Activated T-helper 17 cell treated with anti-CD3 and anti-CD28 coated beads, Interleukin-2, amount 50 U/mL, for 72 hours (primary cell): ENCODE data around the gene NCKAP5. TPM values are rescaled to one million over a fixed set of nuclear protein-coding genes. Genes with fewer than 3 reads are reported as not detected.

ENCODE experiments used
- ATAC-seq: fragments of 150-1000 bp; cut with Tn5 transposase; replicated peaks from 2 replicates; pipeline ENCODE4 v1.10.0; 2021; ENCODE audit warnings: mild to moderate bottlenecking, moderate library complexity
- H3K27ac Mint-ChIP-seq: one replicate; pipeline ENCODE4 v1.8.0; 2022; ENCODE audit warnings: mixed read lengths
- H3K27me3 Mint-ChIP-seq: one replicate; pipeline ENCODE4 v1.8.0; 2022; ENCODE audit warnings: mixed read lengths
- H3K36me3 Mint-ChIP-seq: one replicate; pipeline ENCODE4 v1.8.0; 2022; ENCODE audit warnings: low read depth, mild to moderate bottlenecking, mixed read lengths
- H3K4me1 Mint-ChIP-seq: one replicate; pipeline ENCODE4 v1.8.0; 2022; ENCODE audit warnings: mixed read lengths
- H3K4me3 Mint-ChIP-seq: one replicate; pipeline ENCODE4 v1.8.0; 2022; ENCODE audit warnings: mild to moderate bottlenecking, mixed read lengths
- H3K9me3 Mint-ChIP-seq: one replicate; pipeline ENCODE4 v1.8.0; 2022; ENCODE audit warnings: mixed read lengths
- total RNA-seq, 2 donors: library from RNA; stranded (reverse); gene quantifications; one replicate each; pipeline ENCODE4 v1.2.3, GENCODE V29; 2022

Gene NCKAP5
- total RNA-seq, 2 donors from 2014 or later: not detected

- Mint-ChIP-seq H3K4me1 (no peaks in the 10 kb centered on the region), H3K27me3 (peaks cover 17% of the 10 kb centered on the region), H3K9me3 (no peaks in the 10 kb centered on the region), H3K36me3 (no peaks in the 10 kb centered on the region), H3K4me3 (no peak overlapping the region), H3K27ac (no peak overlapping the region)
- ATAC-seq: no peak
Observed at GRCh38 chr2:133561045-133561852, 7.0 kb downstream of the NCKAP5 start.

DNA sequence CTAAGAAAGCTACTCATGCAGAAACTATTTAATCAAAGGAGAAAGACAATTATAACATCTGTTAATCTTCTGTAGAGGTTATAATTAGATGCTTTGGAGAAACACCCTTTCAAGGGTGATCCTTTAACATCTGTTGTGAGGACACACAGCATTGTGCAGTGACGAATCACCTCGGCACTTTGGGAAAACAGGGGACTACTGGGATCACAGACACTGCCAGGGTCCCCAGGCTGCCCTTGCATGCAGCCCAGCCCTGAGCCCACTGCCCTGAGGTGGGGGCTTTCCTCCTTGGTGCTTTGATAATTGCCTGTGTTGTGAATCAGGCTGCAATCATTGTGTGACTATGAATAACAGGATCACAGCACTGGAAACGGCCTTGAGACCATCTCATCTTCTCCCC is 10.6 kb downstream of the NCKAP5 start:
- Mint-ChIP-seq H3K9me3 (no peaks in the 10 kb centered on the region), H3K4me1 (no peaks in the 10 kb centered on the region), H3K27me3 (peaks cover 4% of the 10 kb centered on the region), H3K27ac (no peak overlapping the region), H3K4me3 (no peak overlapping the region), H3K36me3 (no peaks in the 10 kb centered on the region)
- ATAC-seq: no peak

GRCh38 chr2:133553838-133554408 is 14.3 kb downstream of the NCKAP5 start:
- H3K9me3 Mint-ChIP-seq: no peaks in the 10 kb centered on the region
- H3K4me3 Mint-ChIP-seq: no peak overlapping the region
- H3K27me3 Mint-ChIP-seq: peaks cover 4% of the 10 kb centered on the region
- no peaks in the 10 kb centered on the region for H3K36me3 Mint-ChIP-seq
- no peak overlapping the region for H3K27ac Mint-ChIP-seq
- no peak for ATAC-seq
- H3K4me1 Mint-ChIP-seq: no peaks in the 10 kb centered on the region

DNA sequence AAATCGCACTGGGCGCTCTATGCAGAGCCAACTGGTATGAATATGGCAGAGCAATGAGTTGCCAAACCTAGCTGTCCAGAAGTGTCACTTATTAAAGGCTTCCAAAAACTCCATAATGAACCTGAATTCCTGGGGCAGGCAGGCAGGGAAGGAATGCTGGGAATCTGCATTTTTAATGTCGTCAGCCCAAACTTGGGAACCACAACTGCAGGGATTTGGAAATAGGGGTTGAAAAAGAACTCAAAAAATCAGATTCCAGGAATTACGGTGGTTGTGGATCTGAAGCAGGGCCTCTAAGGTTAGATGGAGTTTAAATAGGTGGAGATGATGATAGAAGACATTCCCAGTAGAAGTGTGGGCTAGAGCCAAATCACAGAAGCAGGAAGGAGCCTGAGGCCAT is 15.0 kb downstream of the NCKAP5 start:
- no peaks in the 10 kb centered on the region for H3K36me3 Mint-ChIP-seq
- no peak overlapping the region for H3K4me3 Mint-ChIP-seq
- ATAC-seq: no peak
- peaks cover 4% of the 10 kb centered on the region for H3K27me3 Mint-ChIP-seq
- H3K4me1 Mint-ChIP-seq: no peaks in the 10 kb centered on the region
- no peaks in the 10 kb centered on the region for H3K9me3 Mint-ChIP-seq
- no peak overlapping the region for H3K27ac Mint-ChIP-seq

- Mint-ChIP-seq H3K27ac (no peak overlapping the region), H3K4me3 (no peak overlapping the region), H3K9me3 (no peaks in the 10 kb centered on the region), H3K36me3 (no peaks in the 10 kb centered on the region), H3K27me3 (no peaks in the 10 kb centered on the region), H3K4me1 (no peaks in the 10 kb centered on the region)
- no peak for ATAC-seq
Observed at GRCh38 chr2:133552821-133553220, 15.4 kb downstream of the NCKAP5 start.

DNA sequence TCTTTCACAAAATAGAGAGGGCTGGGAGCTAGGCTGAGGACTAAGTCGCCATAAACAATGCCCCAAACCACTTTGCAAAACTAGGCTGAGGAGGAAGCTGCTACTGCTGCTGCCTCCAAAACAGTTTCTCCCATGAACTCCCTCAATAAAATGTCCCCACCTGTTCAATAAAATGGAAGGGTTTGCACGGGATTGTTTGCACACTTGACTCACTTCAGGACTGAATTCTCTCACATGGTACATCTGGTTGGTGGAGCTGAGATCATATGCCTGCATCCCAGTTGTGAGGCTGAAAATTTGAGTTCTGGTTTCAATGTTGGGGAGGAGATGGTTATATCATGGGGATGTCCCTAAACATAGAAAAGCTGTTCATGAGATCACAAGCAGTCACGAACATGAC is 26.5 kb downstream of the NCKAP5 start:
- no peak for ATAC-seq
- Mint-ChIP-seq H3K4me1 (no peaks in the 10 kb centered on the region), H3K27ac (no peak overlapping the region), H3K27me3 (peaks cover 17% of the 10 kb centered on the region), H3K9me3 (peaks cover 3% of the 10 kb centered on the region), H3K4me3 (no peak overlapping the region), H3K36me3 (no peaks in the 10 kb centered on the region)

DNA sequence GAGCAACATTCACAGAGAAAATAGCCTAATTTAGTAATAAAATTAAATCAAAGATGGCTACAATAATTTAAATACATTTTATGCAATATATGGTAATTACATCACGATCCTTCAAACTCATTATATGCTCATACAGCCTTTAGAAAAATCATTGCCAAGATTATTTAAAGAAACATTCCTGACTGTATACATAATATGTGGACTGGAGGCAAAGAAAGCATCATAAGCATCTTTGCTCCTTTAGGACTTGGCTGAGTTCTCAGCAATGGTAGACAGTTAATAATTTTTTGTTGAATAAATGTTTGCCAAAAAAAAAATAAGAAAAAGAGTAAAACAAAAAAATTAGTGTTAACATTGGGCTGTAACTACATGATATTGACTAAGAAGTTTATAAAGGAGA is 26.9 kb downstream of the NCKAP5 start:
- no peak for ATAC-seq
- peaks cover 20% of the 10 kb centered on the region for H3K27me3 Mint-ChIP-seq
- H3K9me3 Mint-ChIP-seq: peaks cover 3% of the 10 kb centered on the region
- no peaks in the 10 kb centered on the region for H3K36me3 Mint-ChIP-seq
- H3K4me3 Mint-ChIP-seq: no peak overlapping the region
- H3K27ac Mint-ChIP-seq: no peak overlapping the region
- H3K4me1 Mint-ChIP-seq: no peaks in the 10 kb centered on the region

DNA sequence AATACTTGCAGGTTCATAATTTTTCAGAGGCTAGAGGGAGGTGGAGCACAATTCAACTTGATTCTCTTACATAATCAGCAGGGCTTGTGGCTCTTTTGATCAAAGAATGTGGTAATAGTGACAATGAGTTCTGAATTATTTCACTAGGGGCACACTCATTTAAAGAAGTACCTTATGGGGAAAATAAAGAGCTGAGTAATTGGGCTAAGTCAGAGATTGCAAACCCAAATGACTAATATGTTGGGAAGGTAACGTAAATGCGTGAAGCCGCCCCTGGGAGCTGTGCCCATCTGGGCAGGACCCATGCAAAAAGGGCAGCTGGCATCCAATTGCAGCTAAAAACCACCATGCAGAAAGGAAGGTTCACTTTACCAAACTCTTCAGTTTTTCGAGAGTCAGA is 35.3 kb downstream of the NCKAP5 start:
- Mint-ChIP-seq H3K36me3 (no peaks in the 10 kb centered on the region), H3K4me1 (no peaks in the 10 kb centered on the region), H3K9me3 (peaks cover 3% of the 10 kb centered on the region), H3K27ac (no peak overlapping the region), H3K4me3 (no peak overlapping the region), H3K27me3 (peaks cover 13% of the 10 kb centered on the region)
- no peak for ATAC-seq

- Mint-ChIP-seq H3K4me3 (no peak overlapping the region), H3K9me3 (no peaks in the 10 kb centered on the region), H3K4me1 (no peaks in the 10 kb centered on the region), H3K27me3 (peaks cover 3% of the 10 kb centered on the region), H3K27ac (no peak overlapping the region), H3K36me3 (no peaks in the 10 kb centered on the region)
- no peak for ATAC-seq
Observed at GRCh38 chr2:133531382-133531781, 36.9 kb downstream of the NCKAP5 start.

DNA sequence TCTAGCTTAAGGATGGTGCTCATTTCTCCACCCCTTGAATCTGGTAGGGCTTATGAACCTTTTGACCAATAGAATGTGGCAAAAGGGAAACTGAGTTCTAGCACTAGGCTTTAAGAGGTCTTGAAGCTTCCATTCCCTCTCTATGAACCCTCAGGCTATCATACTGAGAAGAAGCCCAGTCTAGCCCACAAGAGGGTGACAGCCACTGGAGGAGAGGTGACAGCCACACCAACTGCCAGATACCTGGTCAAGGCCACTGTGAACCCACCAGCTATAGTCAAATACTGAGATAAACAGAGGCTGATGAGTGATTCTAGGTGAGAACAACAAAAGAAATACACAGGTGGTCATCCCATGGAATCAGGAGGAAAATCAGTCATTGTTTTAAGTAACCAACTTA is 37.6 kb downstream of the NCKAP5 start:
- Mint-ChIP-seq H3K36me3 (no peaks in the 10 kb centered on the region), H3K4me1 (no peaks in the 10 kb centered on the region), H3K27me3 (no peaks in the 10 kb centered on the region), H3K27ac (no peak overlapping the region), H3K4me3 (no peak overlapping the region), H3K9me3 (no peaks in the 10 kb centered on the region)
- no peak for ATAC-seq

DNA sequence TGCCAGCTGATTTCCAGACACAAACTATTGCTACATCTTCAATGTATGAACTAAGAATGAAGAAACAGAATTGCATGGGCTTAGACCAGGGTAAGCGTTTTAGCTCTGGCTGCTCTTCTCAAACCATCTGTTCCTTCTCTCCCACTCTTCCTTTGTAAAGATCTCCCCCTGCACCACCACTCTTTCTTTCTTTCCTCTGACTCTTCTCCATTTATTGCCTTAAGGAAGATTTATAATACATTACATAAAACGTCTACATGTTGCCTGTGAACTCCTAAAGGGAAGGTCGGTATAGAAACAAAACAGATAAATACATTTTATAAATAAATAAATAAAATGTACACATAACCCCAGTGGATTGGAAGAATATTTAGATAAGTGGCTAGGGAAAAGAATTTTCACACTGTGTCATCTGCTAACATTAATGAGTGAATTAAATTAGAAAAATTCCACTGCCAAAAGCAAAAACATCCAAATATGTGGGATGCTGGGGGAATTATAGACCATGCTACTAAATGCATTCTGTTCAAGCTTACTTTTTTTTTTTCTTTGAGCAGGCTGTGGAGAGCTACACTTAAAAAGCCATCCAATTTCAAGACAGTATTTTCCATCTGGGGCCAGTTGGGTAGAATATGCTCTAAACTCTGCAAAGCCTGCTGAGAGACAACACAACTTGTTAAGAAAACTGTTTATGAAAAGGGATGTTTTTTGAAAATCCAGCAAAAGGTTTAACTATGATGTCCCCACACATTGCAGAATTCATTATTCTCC is 41.5 kb downstream of the NCKAP5 start:
- no peaks in the 10 kb centered on the region for H3K4me1 Mint-ChIP-seq
- no peak overlapping the region for H3K4me3 Mint-ChIP-seq
- H3K27ac Mint-ChIP-seq: no peak overlapping the region
- H3K27me3 Mint-ChIP-seq: no peaks in the 10 kb centered on the region
- H3K9me3 Mint-ChIP-seq: no peaks in the 10 kb centered on the region
- ATAC-seq: no peak
- no peaks in the 10 kb centered on the region for H3K36me3 Mint-ChIP-seq

- Mint-ChIP-seq H3K27me3 (no peaks in the 10 kb centered on the region), H3K36me3 (no peaks in the 10 kb centered on the region)
Observed at GRCh38 chr2:133525613-133526529, 42.4 kb downstream of the NCKAP5 start.

DNA sequence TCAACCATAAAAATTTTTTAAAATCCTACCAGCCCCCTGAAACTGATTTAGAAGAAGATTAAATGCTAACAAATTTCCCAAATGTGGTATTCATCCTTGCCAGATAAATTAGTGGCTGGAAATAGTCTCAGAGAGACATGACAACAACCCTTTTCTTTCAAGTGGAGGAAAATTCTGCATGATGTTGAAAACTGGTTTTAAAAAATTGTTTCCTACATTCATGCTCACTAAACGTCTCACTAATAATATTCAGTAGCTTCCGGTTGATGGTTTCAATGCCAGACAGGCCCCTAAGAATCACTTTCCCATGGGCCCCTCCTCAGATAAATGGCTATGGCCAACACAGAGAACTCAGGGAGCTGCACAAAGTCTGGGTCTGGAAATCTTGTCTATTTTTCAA is 43.2 kb downstream of the NCKAP5 start:
- no peaks in the 10 kb centered on the region for H3K27me3 Mint-ChIP-seq
- H3K36me3 Mint-ChIP-seq: no peaks in the 10 kb centered on the region
- no peak overlapping the region for H3K27ac Mint-ChIP-seq
- H3K4me3 Mint-ChIP-seq: no peak overlapping the region
- H3K4me1 Mint-ChIP-seq: no peaks in the 10 kb centered on the region
- ATAC-seq: no peak
- H3K9me3 Mint-ChIP-seq: no peaks in the 10 kb centered on the region

More at GRCh38 chr2:133525613-133526529, 42.4 kb downstream of the NCKAP5 start:
- H3K4me1 Mint-ChIP-seq: no peaks in the 10 kb centered on the region
- H3K4me3 Mint-ChIP-seq: no peak overlapping the region
- ATAC-seq: no peak
- H3K9me3 Mint-ChIP-seq: no peaks in the 10 kb centered on the region
- no peak overlapping the region for H3K27ac Mint-ChIP-seq

DNA sequence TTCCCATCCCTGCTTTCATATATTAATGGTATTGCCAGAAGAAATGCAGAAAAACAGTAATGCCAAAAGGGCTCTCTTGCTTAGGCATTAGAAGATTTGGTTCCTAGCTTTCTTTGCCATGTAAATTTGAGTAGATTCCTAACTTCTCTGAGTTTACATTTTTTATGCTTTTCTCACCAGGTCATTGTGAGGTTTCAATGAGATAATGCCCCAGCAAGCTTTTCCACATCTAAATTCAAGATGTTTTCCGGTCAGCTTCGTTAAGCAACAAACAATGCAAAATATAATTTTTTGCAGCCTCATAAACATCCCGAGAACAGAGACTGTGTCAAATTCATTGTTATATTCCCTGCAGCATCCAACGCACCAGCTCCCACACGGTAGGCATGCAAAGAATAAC is 44.9 kb downstream of the NCKAP5 start:
- Mint-ChIP-seq H3K36me3 (no peaks in the 10 kb centered on the region), H3K9me3 (no peaks in the 10 kb centered on the region), H3K4me1 (no peaks in the 10 kb centered on the region), H3K27ac (no peak overlapping the region), H3K4me3 (no peak overlapping the region), H3K27me3 (no peaks in the 10 kb centered on the region)
- no peak for ATAC-seq
